NK-92 (cell line): ENCODE data around the gene UQCRQ.

ENCODE experiments used
- DNase-seq: peaks from one replicate; lab custom pipeline; 2025; ENCODE audit not compliant: unreplicated experiment; lab: John Stamatoyannopoulos, UW

UQCRQ gene

GRCh38 chr5:132870801-132871200 is 4.4 kb downstream of the UQCRQ start:
- no peak for DNase-seq

- DNase-seq, result no peak
Observed at GRCh38 chr5:132871459-132872284, 5.2 kb downstream of the UQCRQ start.

GRCh38 chr5:132872788-132873118 is 6.3 kb downstream of the UQCRQ start:
- no peak for DNase-seq

- no peak for DNase-seq
Observed at GRCh38 chr5:132873119-132873929, 6.9 kb downstream of the UQCRQ start, which contains the start of gene LEAP2. Gene LEAP2, plus strand, starts transcription at chr5:132873668. Its CDS starts 27 bp downstream, at chr5:132873695.

GRCh38 chr5:132873930-132874271 is 7.5 kb downstream of the UQCRQ start:
- DNase-seq, result no peak

- DNase-seq, result no peak
Observed at GRCh38 chr5:132876020-132876759, 9.7 kb downstream of the UQCRQ start.

GRCh38 chr5:132877466-132877865 is 11.0 kb downstream of the UQCRQ start:
- no peak for DNase-seq

GRCh38 chr5:132877938-132878337 is 11.5 kb downstream of the UQCRQ start:
- DNase-seq, result no peak

GRCh38 chr5:132883261-132883834 is 16.9 kb downstream of the UQCRQ start:
- DNase-seq, result no peak

- no peak for DNase-seq
Observed at GRCh38 chr5:132884548-132884947, 18.1 kb downstream of the UQCRQ start.

- DNase-seq, result no peak
Observed at GRCh38 chr5:132886064-132886823, 19.8 kb downstream of the UQCRQ start.

- no peak for DNase-seq
Observed at GRCh38 chr5:132887283-132887682, 20.8 kb downstream of the UQCRQ start.

GRCh38 chr5:132889501-132889900 is 23.1 kb downstream of the UQCRQ start:
- DNase-seq, result no peak

- DNase-seq, result no peak
Observed at GRCh38 chr5:132890817-132891216, 24.4 kb downstream of the UQCRQ start.

- no peak for DNase-seq
Observed at GRCh38 chr5:132895719-132896305, 29.4 kb downstream of the UQCRQ start.

- no peak for DNase-seq
Observed at GRCh38 chr5:132896685-132897084, 30.2 kb downstream of the UQCRQ start.

- no peak for DNase-seq
Observed at GRCh38 chr5:132898094-132898493, 31.7 kb downstream of the UQCRQ start.

- DNase-seq, result no peak
Observed at GRCh38 chr5:132901036-132901435, 34.6 kb downstream of the UQCRQ start.

- no peak for DNase-seq
Observed at GRCh38 chr5:132901730-132902129, 35.3 kb downstream of the UQCRQ start.

GRCh38 chr5:132905938-132906337 is 39.5 kb downstream of the UQCRQ start:
- no peak for DNase-seq
